GM12864 (cell line): ENCODE measurements around the gene LINGO1.

ENCODE experiments used
- DNase-seq: peaks from one replicate; pipeline ENCODE4 v3.0.0-alpha.2; 2011; ENCODE audit warnings: low read depth
- H3K4me3 ChIP-seq: 2 replicates; pipeline ENCODE4 v1.5.1; 2011; ENCODE audit warnings: mild to moderate bottlenecking, low read depth, low read length, control low read depth
- TF ChIP-seq, protein P1 (sequence below): IDR thresholded peaks from 2 replicates; pipeline ENCODE4 v1.5.1; 2011; ENCODE audit warnings: low read depth, mild to moderate bottlenecking, moderate library complexity, low read length, control low read depth, inconsistent platforms; ENCODE audit errors: missing control alignments

LINGO1 gene

DNA sequence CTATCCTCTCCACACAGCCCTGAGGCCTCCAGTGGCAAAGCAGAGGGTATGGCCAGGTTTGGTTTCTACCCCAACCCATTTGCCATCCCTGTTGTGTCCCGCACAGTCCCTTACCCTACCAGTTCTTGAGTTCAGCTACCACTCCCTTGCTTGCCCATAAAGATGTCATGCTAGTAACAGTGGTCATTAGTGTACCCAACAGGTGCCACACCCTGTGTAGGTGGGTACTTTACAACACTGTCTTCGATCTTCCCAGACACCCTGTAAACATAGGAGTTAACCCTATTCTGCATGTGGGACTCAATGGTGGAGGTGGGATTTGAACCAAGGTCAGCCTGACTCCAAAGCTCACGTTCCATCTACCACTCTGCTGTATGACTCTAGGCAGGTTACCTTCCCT, 23.2 kb downstream of the LINGO1 start:
- H3K4me3 ChIP-seq = no peak overlapping the region
- DNase-seq = no peak
- TF ChIP-seq, protein P1, sequence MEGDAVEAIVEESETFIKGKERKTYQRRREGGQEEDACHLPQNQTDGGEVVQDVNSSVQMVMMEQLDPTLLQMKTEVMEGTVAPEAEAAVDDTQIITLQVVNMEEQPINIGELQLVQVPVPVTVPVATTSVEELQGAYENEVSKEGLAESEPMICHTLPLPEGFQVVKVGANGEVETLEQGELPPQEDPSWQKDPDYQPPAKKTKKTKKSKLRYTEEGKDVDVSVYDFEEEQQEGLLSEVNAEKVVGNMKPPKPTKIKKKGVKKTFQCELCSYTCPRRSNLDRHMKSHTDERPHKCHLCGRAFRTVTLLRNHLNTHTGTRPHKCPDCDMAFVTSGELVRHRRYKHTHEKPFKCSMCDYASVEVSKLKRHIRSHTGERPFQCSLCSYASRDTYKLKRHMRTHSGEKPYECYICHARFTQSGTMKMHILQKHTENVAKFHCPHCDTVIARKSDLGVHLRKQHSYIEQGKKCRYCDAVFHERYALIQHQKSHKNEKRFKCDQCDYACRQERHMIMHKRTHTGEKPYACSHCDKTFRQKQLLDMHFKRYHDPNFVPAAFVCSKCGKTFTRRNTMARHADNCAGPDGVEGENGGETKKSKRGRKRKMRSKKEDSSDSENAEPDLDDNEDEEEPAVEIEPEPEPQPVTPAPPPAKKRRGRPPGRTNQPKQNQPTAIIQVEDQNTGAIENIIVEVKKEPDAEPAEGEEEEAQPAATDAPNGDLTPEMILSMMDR = no peak

DNA sequence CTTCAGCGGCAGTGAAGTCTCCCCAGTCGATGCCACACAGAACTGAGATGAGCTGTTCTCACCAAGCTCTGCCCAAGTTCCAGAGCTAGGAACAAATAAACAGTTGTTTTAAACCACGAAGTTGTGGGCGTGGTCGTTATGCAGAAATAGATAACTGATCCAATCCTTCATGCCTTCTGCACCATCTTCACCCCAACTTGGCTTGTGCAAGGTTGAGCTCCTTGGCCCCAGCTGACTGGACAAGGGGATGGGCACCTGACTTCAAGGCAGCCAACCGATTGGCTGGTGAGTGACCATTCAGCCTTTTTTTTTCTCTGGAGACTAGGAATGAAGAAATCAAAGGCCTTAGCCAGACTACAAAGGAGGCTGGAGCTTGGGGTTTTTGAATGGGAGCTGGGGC, 23.9 kb downstream of the LINGO1 start:
- H3K4me3 ChIP-seq = no peak overlapping the region
- TF ChIP-seq, protein P1 = no peak
- DNase-seq = no peak

DNA sequence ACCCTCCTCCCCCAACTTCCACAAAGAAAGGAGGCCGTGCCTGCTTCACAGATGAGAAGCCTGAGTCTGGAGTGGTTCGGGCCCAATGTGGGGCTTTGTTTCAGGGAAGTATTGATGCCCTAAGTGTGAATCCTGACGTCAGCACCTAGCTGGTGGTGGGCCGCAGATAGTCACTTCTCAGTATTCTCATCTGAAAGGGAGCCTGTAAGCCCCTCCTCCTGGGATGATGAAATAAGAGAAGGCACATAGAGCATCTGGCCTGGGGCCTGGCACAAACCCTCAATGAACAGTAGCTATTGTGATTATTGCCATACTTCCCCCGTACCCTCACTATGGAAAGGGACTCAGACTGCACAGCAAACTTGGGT, 24.8 kb downstream of the LINGO1 start:
- no peak for DNase-seq
- TF ChIP-seq, protein P1 = no peak
- H3K4me3 ChIP-seq = no peak overlapping the region

DNA sequence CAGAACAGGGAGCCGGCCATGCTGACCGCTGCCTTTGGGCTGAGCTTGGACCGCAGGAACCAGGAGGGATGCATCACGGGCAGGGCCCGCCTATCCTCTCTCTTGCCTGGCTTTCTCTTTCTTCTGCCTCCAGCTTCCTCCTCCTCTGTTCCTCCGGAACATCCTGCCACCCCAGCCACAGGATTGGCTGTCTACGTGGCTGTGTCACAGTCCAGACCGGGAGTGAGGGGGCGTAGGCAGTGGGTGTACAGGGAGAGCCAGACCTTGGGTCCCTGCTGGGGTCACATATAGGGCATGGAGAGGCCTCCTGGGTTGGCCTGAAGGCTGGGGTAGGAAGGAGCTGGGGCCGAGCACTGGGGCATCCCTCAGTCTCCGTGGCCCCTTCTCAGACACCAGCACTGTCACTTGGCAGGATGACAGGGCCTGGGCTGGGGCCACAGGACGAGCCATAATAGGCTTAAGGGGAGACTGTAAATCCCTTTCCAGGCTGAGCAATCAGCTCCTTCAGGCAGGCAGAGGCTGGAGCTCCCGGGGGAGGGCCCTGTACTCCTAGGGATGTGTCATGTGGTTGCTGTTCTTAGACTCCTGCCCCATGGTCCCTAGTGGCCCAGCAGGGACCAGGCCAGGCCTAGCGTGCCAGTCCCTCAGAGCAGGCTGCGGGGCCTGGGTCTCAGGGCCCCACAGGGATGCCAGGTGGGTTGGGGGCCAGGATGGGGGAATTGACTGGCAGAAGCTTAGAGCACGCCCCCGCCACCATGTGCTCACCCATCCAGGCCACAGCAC, 25.4 kb downstream of the LINGO1 start:
- DNase-seq = no peak
- TF ChIP-seq, protein P1 = no peak
- no peak overlapping the region for H3K4me3 ChIP-seq

DNA sequence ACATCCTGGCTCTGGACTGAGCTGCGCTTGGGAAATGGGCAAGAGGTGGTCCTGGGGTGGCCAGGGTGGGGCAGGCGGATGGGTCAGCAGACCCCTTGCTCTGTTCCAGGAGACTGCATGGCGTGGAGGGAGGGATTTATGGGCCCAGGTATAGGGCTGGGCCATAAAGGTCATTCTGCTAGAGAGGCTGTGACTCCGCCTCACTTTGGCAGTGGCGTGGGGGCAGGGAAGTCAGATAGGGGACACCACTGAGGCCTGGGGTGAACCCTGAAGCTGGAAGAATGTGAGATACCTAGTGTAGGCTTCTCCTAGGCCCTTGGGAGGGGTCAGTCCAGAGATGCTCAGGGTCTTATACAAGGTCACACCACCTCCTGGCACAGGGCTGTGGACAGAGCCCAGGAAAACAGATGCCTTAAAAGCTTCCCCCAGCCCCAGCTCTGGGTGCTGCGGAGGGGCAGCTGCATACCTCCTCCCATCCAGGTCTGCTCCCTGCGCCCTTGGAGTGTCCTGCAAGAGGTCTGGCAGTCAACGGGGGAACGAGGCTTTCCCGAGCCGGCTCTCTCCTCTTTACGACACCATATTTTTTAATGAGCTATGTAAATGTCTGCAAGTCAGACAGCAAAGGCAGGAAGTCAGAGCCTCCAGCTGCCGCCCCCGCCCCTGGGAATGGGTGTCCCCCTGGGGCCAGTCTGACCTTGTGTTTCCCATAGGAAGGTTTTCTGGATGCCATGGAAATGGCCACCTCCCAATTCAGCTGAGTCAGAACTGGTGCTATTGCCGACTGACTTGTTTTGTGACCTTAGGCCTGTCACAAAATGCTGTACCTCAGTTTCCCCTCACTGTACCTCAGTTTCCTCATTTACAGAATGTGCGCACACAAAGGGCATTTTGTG, 26.3 kb downstream of the LINGO1 start:
- H3K4me3 ChIP-seq = no peak overlapping the region
- TF ChIP-seq, protein P1 = no peak
- DNase-seq = no peak

DNA sequence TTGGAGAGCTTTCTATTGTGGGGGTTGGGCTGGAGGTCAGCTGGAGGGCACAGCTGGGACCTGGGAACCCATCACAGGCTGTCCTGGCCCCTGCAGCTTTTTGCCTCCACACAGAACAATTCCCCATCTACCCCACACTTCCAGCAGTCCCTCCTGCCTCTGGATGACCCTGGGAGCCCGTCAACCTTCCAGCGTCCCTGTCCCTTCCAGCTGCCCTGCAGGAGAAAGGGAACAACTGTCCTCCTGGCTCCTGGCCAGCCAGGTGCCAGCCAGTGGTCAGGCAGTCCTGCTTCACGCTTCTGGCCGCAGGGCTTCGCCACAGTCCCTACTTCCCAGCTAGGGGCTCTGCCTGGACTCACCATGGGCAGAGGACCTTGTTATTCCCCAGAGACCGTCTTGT, 27.2 kb downstream of the LINGO1 start:
- TF ChIP-seq, protein P1 = no peak
- no peak overlapping the region for H3K4me3 ChIP-seq
- no peak for DNase-seq
